Neuron (in vitro differentiated cells): ENCODE results near the gene STPG4.
"Not testable (repeated sequence)": the region's sequence is repeated elsewhere in the genome, so short reads cannot be mapped to it uniquely, and the experiment has no call there.

ENCODE experiments used
- H2AFZ ChIP-seq: one replicate; pipeline ENCODE4 v1.6.1; 2013; ENCODE audit warnings: low read depth, mild to moderate bottlenecking, inconsistent platforms, low read length, moderate library complexity
- H3K27me3 ChIP-seq: one replicate; pipeline ENCODE4 v1.6.1; 2013; ENCODE audit warnings: low read length; ENCODE audit not compliant: insufficient read depth
- H3K36me3 ChIP-seq: one replicate; pipeline ENCODE4 v1.6.1; 2013; ENCODE audit warnings: low read length; ENCODE audit not compliant: insufficient read depth
- H3K4me1 ChIP-seq: one replicate; pipeline ENCODE4 v1.6.1; 2013; ENCODE audit warnings: low read length; ENCODE audit not compliant: insufficient read depth
- H3K4me3 ChIP-seq: 2 replicates; pipeline ENCODE4 v1.5.1; 2013; ENCODE audit warnings: mild to moderate bottlenecking, low read length, moderate library complexity
- H3K9me3 ChIP-seq: one replicate; pipeline ENCODE4 v1.6.1; 2013; ENCODE audit warnings: low read length

STPG4 gene

DNA sequence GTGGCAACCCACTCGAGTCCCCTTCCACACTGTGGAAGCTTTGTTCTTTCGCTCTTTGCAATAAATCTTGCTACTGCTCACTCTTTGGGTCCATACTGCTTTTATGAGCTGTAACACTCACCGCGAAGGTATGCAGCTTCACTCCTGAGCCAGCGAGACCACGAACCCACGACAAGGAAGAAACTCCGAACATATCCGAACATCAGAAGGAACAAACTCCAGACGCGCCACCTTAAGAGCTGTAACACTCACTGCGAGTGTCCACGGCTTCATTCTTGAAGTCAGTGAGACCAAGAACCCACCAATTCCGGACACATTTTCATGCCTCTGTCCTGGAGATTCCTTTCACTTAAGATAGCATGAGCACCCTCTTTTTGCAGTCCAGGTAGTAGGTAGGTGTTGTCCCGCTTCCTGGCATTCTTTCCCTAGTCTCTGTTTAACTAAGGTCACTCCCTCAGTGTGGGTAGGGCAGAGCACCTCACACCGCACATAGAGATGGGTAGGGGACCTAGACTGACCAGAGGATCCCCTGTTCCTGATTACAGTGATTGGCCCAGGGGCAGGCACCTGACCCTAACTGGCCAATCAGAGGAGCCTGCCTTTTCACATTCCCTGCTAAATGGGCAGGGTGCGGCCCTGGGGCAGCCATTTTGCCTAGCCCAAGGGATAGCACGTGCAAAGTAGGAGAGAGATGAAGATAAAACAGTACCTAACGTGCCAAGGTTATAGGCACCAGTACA, 46.7 kb downstream of the STPG4 start:
- H3K36me3 ChIP-seq, H3K27me3 ChIP-seq, H3K4me1 ChIP-seq, H3K9me3 ChIP-seq, H2AFZ ChIP-seq, H3K4me3 ChIP-seq: not testable (repeated sequence)

DNA sequence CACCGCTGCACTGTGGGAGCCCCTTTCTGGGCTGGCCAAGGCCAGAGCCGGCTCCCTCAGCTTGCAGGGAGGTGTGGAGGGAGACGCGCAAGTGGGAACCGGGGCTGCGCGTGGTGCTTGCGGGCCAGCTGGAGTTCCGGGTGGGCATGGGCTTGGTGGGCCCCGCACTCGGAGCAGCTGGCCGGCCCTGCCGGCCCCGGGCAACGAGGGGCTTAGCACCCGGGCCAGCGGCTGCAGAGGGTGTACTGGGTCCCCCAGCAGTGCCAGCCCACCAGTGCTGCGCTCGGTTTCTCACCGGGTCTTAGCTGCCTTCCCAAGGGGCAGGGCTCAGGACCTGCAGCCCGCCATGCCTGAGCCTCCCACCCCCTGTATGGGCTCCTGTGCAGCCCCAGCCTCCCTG, 47.9 kb downstream of the STPG4 start:
- H2AFZ ChIP-seq, H3K9me3 ChIP-seq, H3K4me3 ChIP-seq, H3K36me3 ChIP-seq, H3K4me1 ChIP-seq, H3K27me3 ChIP-seq: not testable (repeated sequence)

DNA sequence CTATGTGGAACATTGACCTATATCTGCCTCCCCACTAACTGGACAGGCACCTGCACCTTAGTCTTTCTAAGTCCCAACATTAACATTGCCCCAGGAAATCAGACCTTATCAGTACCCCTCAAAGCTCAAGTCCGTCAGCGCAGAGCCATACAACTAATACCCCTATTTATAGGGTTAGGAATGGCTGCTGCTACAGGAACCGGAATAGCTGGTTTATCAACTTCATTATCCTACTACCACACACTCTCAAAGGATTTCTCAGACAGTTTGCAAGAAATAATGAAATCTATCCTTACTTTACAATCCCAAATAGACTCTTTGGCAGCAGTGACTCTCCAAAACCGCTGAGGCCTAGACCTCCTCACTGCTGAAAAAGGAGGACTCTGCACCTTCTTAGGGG, 48.9 kb downstream of the STPG4 start:
- not testable (repeated sequence) for H3K9me3 ChIP-seq, H3K4me1 ChIP-seq, H2AFZ ChIP-seq, H3K4me3 ChIP-seq, H3K27me3 ChIP-seq, H3K36me3 ChIP-seq

DNA sequence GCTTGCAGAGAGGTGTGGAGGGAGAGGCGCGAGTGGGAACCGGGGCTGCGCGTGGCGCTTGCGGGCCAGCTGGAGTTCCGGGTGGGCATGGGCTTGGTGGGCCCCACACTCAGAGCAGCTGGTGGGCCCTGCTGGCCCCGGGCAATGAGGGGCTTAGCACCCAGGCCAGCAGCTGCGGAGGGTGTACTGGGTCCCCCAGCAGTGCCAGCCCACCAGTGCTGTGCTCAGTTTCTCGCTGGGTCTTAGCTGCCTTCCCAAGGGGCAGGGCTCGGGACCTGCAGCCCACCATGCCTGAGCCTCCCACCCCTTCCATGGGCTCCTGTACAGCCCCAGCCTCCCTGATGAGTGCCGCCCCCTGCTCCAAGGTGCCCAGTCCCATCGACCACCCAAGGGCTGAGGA, 55.4 kb downstream of the STPG4 start:
- not testable (repeated sequence) for H3K9me3 ChIP-seq, H3K4me1 ChIP-seq, H3K4me3 ChIP-seq, H2AFZ ChIP-seq, H3K36me3 ChIP-seq, H3K27me3 ChIP-seq

DNA sequence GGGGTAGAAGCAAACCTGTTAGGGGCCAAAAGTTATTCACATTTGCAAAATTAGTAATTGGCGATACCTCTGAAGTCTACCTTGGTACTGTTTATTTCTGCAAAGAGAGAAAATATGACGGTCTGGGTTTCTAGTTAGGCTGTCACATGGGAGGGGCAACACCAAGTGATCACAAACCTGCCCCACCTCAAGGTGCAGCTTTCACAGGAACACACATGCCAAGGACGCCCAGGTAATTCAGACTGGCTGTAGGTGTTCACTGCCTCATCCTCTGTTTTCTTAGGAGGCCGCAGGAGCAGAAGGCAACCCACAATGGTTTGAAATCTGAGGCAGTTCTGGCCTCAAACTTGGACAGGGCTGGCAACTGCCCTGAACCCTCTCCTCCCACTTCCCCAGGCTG, 56.2 kb downstream of the STPG4 start:
- no peak overlapping the region for H3K4me3 ChIP-seq
- H2AFZ ChIP-seq = no peak overlapping the region
- no peaks in the 10 kb centered on the region for H3K4me1 ChIP-seq
- no peaks in the 10 kb centered on the region for H3K36me3 ChIP-seq
- no peaks in the 10 kb centered on the region for H3K27me3 ChIP-seq
- no peaks in the 10 kb centered on the region for H3K9me3 ChIP-seq

DNA sequence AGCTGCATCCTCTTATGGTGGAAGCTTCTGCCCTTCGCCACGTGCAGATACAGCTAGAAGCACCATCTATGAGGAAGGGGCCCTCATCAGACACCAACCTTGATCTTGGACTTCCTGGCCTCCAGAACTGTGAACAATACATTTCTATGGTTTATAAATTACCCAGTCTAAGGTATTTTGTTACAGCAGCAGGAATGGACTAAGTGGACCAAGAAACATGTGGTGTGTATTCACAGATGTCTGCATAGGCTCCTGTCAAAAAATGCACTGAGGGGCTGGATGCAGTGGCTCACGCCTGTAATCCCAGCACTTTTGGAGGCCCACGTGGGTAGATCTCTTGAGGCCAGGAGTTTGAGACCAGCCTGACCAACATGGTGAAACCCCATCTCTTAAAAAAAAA, 57.5 kb downstream of the STPG4 start:
- Histone ChIP-seq H3K36me3 (no peaks in the 10 kb centered on the region), H3K27me3 (no peaks in the 10 kb centered on the region), H3K4me3 (no peak overlapping the region), H3K4me1 (no peaks in the 10 kb centered on the region), H3K9me3 (no peaks in the 10 kb centered on the region), H2AFZ (no peak overlapping the region)

DNA sequence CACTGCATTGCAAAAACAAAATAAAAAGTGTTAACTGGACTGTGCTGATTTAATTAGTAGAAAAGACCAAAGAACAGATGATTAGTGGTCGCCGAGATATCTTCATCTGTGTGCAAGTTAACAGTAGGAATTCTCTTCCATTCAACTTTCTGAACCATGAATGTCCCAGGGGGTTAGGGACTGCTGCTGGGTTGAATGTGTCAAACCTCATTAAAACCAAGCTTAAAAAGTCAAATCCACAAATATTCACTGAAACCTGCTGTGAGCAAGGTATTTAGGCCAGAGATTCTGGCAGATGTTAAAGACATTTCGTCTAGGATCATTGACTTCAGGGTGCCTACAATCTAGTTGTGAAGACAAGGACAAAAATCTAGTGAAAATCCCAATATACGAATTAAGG, 58.7 kb downstream of the STPG4 start:
- Histone ChIP-seq H2AFZ (no peak overlapping the region), H3K36me3 (no peaks in the 10 kb centered on the region), H3K27me3 (no peaks in the 10 kb centered on the region), H3K4me3 (no peak overlapping the region), H3K4me1 (no peaks in the 10 kb centered on the region), H3K9me3 (no peaks in the 10 kb centered on the region)

DNA sequence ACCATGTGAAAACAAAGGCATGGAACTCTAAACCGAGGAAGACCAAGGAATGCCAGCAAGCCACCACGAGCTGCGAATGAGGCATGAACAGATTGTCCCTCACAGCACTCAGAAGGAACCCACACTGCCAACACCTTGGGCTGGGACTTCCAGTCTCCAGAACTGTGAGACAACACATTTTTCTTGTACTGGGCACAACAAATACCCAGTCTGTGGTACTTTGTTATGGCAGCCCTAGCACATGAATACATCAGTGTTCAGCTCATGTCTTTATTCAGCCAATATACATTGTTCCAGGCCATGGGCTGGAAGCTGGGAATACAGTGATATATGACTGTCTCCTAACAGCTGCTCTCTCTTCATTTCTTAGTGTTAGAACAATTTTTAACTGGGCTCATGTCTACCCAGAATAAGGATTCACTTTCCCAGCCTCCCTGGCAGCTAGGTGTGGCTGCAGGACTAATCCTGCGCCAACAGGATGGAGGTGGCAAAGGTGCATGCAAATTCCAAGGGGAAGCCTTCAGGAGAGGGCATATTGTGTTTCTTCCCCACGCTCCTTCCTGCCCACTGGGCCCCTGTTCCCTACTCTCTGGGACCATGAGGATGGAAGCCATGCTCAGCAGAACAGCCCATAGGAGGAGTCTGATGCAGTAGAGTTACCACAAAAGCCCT, 59.6 kb downstream of the STPG4 start:
- Histone ChIP-seq H3K4me3 (no peak overlapping the region), H3K4me1 (no peaks in the 10 kb centered on the region), H3K27me3 (no peaks in the 10 kb centered on the region), H3K9me3 (no peaks in the 10 kb centered on the region), H3K36me3 (no peaks in the 10 kb centered on the region), H2AFZ (no peak overlapping the region)

DNA sequence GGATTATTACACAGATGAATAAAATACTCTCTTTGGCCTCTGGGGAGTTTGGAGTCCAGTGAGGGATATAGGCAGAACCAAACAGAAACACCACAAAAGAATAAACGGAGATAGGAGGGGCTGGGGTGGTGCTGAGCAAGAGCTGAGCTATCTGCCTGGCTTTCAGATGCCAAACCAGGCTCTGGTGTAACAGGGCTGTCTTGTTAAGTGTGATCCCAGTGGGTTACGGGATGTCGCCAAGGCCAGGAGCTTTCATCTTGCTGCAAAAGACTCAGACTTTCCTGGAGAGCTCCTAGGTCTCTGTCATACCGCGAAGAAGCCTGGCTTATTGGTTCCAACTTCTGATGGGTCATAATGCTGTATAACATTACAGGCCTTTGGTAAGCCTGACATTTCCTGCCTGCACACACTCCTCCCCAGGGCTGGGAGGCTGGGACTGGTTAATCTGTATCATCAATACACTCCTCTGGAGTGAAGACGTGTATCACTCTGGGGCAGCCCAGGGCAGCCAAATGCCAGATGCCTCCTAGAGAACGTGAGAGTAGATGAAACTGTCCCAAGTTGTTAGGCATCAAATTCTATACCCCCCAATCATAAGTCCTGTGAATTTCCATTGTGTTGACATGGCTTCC, 60.5 kb downstream of the STPG4 start:
- Histone ChIP-seq H3K4me3 (no peak overlapping the region), H3K36me3 (no peaks in the 10 kb centered on the region), H3K27me3 (no peaks in the 10 kb centered on the region), H2AFZ (no peak overlapping the region), H3K9me3 (no peaks in the 10 kb centered on the region), H3K4me1 (no peaks in the 10 kb centered on the region)

DNA sequence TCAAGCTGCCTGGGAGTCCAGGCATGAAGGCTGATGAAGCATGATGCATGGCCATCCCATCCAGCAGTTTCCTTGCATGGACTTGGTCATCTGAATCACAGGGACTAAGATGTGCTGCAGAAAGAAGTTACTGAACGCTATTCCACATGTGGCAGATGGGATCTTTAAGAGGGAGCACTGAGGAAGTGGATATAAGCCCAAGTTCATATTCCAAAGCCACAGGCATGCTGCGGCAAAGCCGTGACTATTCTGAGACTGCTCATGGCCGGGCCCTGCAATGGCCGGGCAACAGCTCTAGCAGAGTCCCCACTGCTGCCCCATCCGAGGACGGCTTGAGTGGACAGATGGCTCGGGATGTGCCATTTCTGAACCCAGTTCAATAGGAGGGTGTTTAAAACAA, 61.5 kb downstream of the STPG4 start:
- no peak overlapping the region for H2AFZ ChIP-seq
- H3K36me3 ChIP-seq = no peaks in the 10 kb centered on the region
- H3K27me3 ChIP-seq = no peaks in the 10 kb centered on the region
- no peak overlapping the region for H3K4me3 ChIP-seq
- H3K4me1 ChIP-seq = peaks cover 5% of the 10 kb centered on the region
- H3K9me3 ChIP-seq = no peaks in the 10 kb centered on the region

DNA sequence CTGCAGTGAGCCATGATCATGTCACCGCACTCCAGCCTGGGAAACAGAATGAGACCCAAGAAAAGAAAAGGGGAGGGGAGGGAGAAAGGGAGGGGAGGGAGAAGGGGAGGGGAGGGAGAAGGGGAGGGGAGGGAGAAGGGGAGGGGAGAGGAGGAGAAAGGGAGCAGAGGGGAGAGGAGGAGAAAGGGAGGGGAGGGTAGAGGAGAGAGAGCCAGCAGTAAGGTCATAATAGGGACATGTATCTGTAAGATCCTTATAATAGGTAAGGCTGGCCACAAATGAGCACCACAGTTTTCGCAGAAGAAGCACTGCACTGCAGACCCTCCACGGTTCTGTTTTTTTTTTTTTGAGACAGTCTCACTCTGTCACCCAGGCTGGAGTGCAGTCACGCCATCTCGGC, 62.6 kb downstream of the STPG4 start:
- Histone ChIP-seq H2AFZ (no peak overlapping the region), H3K27me3 (no peaks in the 10 kb centered on the region), H3K36me3 (no peaks in the 10 kb centered on the region), H3K9me3 (no peaks in the 10 kb centered on the region), H3K4me1 (peaks cover 9% of the 10 kb centered on the region), H3K4me3 (no peak overlapping the region)

DNA sequence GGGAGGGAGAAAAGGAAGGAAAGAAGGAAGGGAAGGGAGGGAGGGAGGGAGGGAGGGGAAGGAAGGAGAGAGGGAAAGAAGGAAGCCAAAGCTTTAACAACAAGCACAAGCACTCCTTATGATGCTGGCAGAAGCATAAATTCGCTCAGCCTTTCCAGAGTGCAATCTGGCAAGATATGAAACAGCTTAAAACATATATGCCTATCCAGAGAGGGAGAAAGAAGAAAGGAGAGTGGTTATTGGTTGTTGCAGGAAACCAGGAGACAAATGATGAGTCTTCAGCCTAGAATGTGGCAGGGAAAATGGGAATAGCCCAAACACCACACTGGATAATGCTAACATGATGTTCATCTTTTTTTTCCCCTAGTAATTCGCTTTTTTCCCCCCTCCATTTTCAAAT, 64.0 kb downstream of the STPG4 start:
- H3K27me3 ChIP-seq = no peaks in the 10 kb centered on the region
- H3K9me3 ChIP-seq = no peaks in the 10 kb centered on the region
- H3K36me3 ChIP-seq = no peaks in the 10 kb centered on the region
- peaks cover 9% of the 10 kb centered on the region for H3K4me1 ChIP-seq
- no peak overlapping the region for H2AFZ ChIP-seq
- H3K4me3 ChIP-seq = no peak overlapping the region

DNA sequence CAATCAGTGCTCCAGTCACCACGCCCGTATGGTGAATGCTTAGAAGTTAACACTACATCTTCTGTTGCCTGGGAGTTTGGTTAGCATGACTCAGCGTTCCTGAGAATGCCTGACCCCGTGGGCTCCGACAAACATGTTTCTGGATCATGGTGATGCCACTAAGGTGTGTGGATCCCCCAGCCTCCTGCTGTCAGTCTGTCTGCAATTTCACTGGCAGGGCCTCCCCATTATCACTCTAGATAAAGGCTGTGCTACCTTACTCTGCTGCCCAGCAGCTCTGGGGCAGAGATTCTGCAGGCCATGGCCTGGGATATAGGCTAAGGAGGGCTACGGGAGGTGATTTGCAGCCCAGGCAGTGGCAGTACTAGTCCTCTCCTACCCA, 66.0 kb downstream of the STPG4 start:
- peaks cover 16% of the 10 kb centered on the region for H3K4me1 ChIP-seq
- no peaks in the 10 kb centered on the region for H3K9me3 ChIP-seq
- H3K4me3 ChIP-seq = no peak overlapping the region
- no peak overlapping the region for H2AFZ ChIP-seq
- no peaks in the 10 kb centered on the region for H3K27me3 ChIP-seq
- no peaks in the 10 kb centered on the region for H3K36me3 ChIP-seq
